Stomach smooth muscle (tissue), 2 donors: Measurements from ENCODE around the gene RNF39.
"Not testable (repeated sequence)": the region's sequence is repeated elsewhere in the genome, so short reads cannot be mapped to it uniquely, and the experiment has no call there.

Source experiments
- H3K27ac ChIP-seq: one replicate; pipeline ENCODE4 v1.7.0; 2013; ENCODE audit warnings: mild to moderate bottlenecking, low read length, inconsistent platforms
- H3K27me3 ChIP-seq, 2 donors: one replicate each; pipeline ENCODE4 v1.7.0; 2013; ENCODE audit warnings: low read length in 2 of 2; ENCODE audit not compliant: insufficient read depth in 2 of 2, control insufficient read depth in 1 of 2
- H3K36me3 ChIP-seq, 2 donors: one replicate each; pipeline ENCODE4 v1.7.0; 2013; ENCODE audit warnings: low read length in 2 of 2; ENCODE audit not compliant: control insufficient read depth in 2 of 2, insufficient read depth in 2 of 2
- H3K4me1 ChIP-seq: one replicate; pipeline ENCODE4 v1.7.0; 2013; ENCODE audit warnings: low read length; ENCODE audit not compliant: control insufficient read depth, insufficient read depth
- H3K4me3 ChIP-seq, 2 donors: one replicate each; pipeline ENCODE4 v1.7.0; 2013; ENCODE audit warnings: low read length in 2 of 2
- H3K9ac ChIP-seq, 2 donors: one replicate each; pipeline ENCODE4 v1.7.0; 2013; ENCODE audit warnings: low read length in 2 of 2, mild to moderate bottlenecking in 1 of 2
- H3K9me3 ChIP-seq, 2 donors: one replicate each; pipeline ENCODE4 v1.7.0; 2013; ENCODE audit warnings: low read length in 2 of 2; ENCODE audit not compliant: control insufficient read depth in 2 of 2
- donor health status: healthy.
- donor health status: Pancreatic carcinoma.

RNF39 gene

GRCh38 chr6:30031381-30031780, 44.2 kb downstream of the RNF39 start:
- peaks cover 0 to 4% of the 10 kb centered on the region in 2 donors for H3K36me3 ChIP-seq
- no peak overlapping the region for H3K4me3 ChIP-seq
- no peak overlapping the region for H3K27ac ChIP-seq
- no peaks in the 10 kb centered on the region for H3K27me3 ChIP-seq
- no peak overlapping the region for H3K9ac ChIP-seq
- H3K9me3 ChIP-seq = no peaks in the 10 kb centered on the region
- no peaks in the 10 kb centered on the region for H3K4me1 ChIP-seq

DNA sequence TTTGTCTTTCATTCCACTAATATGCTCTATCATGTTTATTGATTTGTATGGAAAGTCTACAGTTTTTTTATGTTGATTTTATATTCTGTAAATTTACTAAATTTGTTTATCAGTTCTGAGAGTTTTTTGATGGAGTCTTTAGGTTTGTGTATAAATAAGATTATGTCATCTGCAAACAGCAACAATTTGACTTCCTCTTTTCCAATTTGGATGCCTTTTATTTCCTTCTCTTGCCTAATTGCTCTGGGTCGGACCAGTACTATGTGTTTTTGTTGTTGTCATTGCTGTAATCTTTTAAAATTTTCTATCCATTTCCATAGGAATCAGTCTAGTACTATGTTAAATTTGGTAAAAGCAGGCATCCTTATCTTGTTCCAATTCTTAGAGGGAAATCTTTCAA, 46.0 kb downstream of the RNF39 start:
- no peaks in the 10 kb centered on the region for H3K9me3 ChIP-seq
- H3K4me3 ChIP-seq = no peak overlapping the region
- H3K4me1 ChIP-seq = no peaks in the 10 kb centered on the region
- no peak overlapping the region for H3K9ac ChIP-seq
- no peaks in the 10 kb centered on the region for H3K27me3 ChIP-seq
- H3K36me3 ChIP-seq = no peaks in the 10 kb centered on the region
- H3K27ac ChIP-seq = no peak overlapping the region

- no peaks in the 10 kb centered on the region for H3K9me3 ChIP-seq
- no peak overlapping the region for H3K9ac ChIP-seq
- H3K4me3 ChIP-seq = no peak overlapping the region
- no peaks in the 10 kb centered on the region for H3K4me1 ChIP-seq
- no peak overlapping the region for H3K27ac ChIP-seq
- H3K36me3 ChIP-seq = peaks cover 0 to 3% of the 10 kb centered on the region in 2 donors
- H3K27me3 ChIP-seq = no peaks in the 10 kb centered on the region
Measured at GRCh38 chr6:30025186-30025585, 50.4 kb downstream of the RNF39 start.

DNA sequence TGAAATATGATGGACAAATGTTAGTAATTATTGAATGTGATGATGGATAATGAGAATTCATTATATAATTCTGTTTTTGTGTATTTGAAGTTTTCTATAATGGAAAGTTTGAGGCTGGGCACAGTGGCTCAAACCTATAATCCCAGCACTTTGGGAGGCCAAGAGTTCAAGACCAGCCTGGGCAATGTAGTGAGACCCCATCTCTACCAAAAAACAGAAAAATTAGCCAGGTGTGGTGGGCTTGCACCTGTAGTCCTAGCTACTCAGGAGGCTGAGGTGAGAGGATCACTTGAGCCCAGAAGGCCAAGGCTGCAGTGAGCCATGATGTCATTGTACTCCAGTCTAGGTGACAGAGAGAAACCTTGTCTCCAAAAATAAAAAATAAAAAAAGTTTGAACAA, 52.9 kb downstream of the RNF39 start:
- H3K27me3 ChIP-seq, H3K9me3 ChIP-seq, H3K4me1 ChIP-seq, H3K9ac ChIP-seq, H3K4me3 ChIP-seq, H3K27ac ChIP-seq: not testable (repeated sequence)
- H3K36me3 ChIP-seq = peaks cover 8 to 10% of the 10 kb centered on the region in 2 donors

- Histone ChIP-seq H3K4me1 (no peaks in the 10 kb centered on the region), H3K9me3 (no peaks in the 10 kb centered on the region), H3K36me3 (peaks cover 8 to 10% of the 10 kb centered on the region in 2 donors), H3K9ac (no peak overlapping the region), H3K27ac (no peak overlapping the region), H3K4me3 (no peak overlapping the region), H3K27me3 (no peaks in the 10 kb centered on the region)
Measured at GRCh38 chr6:30022189-30022588, 53.4 kb downstream of the RNF39 start.

DNA sequence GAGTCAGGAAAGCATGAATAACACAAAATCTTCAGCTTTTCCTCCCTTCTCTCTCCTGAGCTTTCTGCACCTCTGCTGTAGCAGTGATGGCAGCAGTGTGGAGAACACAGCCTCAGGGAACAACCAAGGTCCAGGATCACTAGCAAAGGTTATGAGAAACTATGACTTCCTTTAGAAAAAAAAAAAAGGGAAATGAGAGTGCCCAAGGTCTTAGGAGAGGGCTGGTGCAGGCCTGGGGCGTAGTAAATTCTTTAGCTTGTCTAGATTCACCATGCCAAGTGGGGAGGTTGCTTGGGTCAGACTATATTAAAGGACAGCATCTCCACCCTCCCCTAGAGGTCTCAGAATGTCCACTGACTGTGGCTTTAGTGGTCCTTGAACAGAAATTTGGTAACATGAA, 54.9 kb downstream of the RNF39 start:
- H3K9me3 ChIP-seq = no peaks in the 10 kb centered on the region
- H3K27me3 ChIP-seq = no peaks in the 10 kb centered on the region
- H3K36me3 ChIP-seq = peaks cover 8 to 10% of the 10 kb centered on the region in 2 donors
- H3K9ac ChIP-seq = no peak overlapping the region
- no peaks in the 10 kb centered on the region for H3K4me1 ChIP-seq
- no peak overlapping the region for H3K4me3 ChIP-seq
- H3K27ac ChIP-seq = no peak overlapping the region
